Left renal pelvis (tissue), 4 donors: ENCODE data around the gene NDN. TPM values are rescaled to one million over a fixed set of nuclear protein-coding genes. Genes with fewer than 3 reads are reported as not detected.
A peak's percentile ranks its signal among the peaks of the same experiment; 100 is the strongest.

ENCODE experiments used
- DNase-seq, 4 donors: peaks; one replicate each; pipeline ENCODE4 v3.0.0-alpha.2; 2013; ENCODE audit warnings: low read depth in 4 of 4, low spot score in 3 of 4
- polyA plus RNA-seq, 4 donors: library from polyadenylated mRNA; unstranded; fragments of 120-200 nt; gene quantifications; one replicate each; pipeline ENCODE4 v1.2.1, GENCODE V29; 2013; ENCODE audit not compliant: insufficient read length in 4 of 4

Gene NDN
- polyA plus RNA-seq, 4 donors: 76.8 to 116 (median 83.9) TPM

- no peak for DNase-seq
Observed at GRCh38 chr15:23644829-23645228, 42.3 kb downstream of the NDN start.

- DNase-seq: peak in 2 of 4 donors; percentile 31 to 32
Observed at GRCh38 chr15:23642413-23643044, 44.6 kb downstream of the NDN start.

Other genes with a start within 250 kb of the NDN start
- not detected for gene GOLGA6L2, start 240.1 kb downstream of the NDN start, polyA plus RNA-seq
- 1 to 10 TPM in 3 of 4 donors, under 1 TPM in 1; 0.45 to 2.4 (median 1.6) TPM for gene MKRN3, start 121.6 kb downstream of the NDN start, polyA plus RNA-seq
- gene MAGEL2, start 39.4 kb downstream of the NDN start, polyA plus RNA-seq: 1 to 10 TPM; 5.0 to 6.8 (median 5.1) TPM